ENCODE data around the gene ITFG1.

- no peak for TF ChIP-seq CTCF (conservative IDR thresholded peaks at IDR 0.05 in 1 of 2, IDR thresholded peaks at IDR 0.05 in 1 of 2; ENCODE audit: extremely low read depth in 1 of 2, insufficient read depth in 1 of 2, low read depth in 1 of 2, low read length in 2 of 2)
- no peak for TF ChIP-seq EZH2 (IDR thresholded peaks at IDR 0.05; ENCODE audit: borderline replicate concordance, low read length)
Observed at GRCh38 chr16:47413041-47413440, 47.8 kb downstream of the ITFG1 start.
